SK-N-SH (cell line): ENCODE measurements around the gene ATP6V1C2. TPM values are rescaled to one million over a fixed set of nuclear protein-coding genes. Genes with fewer than 3 reads are reported as not detected.

ENCODE experiments used
- CTCF ChIA-PET: fragments of 300-600, 350-600 bp; formaldehyde crosslinking; extraction: SDS; loops from one replicate; lab custom pipeline; 2021; lab: Yijun Ruan, JAX
- POLR2A ChIA-PET: fragments of 350-600 bp; sonication (Branson Sonifier 250); formaldehyde crosslinking; extraction: SDS; loops from one replicate; lab custom pipeline; 2020; ENCODE audit warnings: antibody characterized with exemption, inconsistent platforms; lab: Yijun Ruan, JAX
- DNase-seq: peaks from one replicate; pipeline ENCODE4 v3.0.0; 2012
- H2AFZ ChIP-seq: fragments of 200-600 bp; sonication (generic); 2 replicates; pipeline ENCODE4 v1.8.1; 2016; ENCODE audit warnings: antibody characterized with exemption, mild to moderate bottlenecking, low read depth
- H3F3A ChIP-seq: fragments of 200-600 bp; sonication (generic); replicated peaks from 2 replicates; pipeline ENCODE3; 2016; ENCODE audit warnings: antibody characterized with exemption, mild to moderate bottlenecking; ENCODE audit not compliant: insufficient read depth
- H3K27ac ChIP-seq, 2 experiments: fragments of 200-500 bp in 1 of 2; fragments of 200-600 bp in 1 of 2; sonication (Bioruptor generic) in 1 of 2; sonication (generic), shearing (Covaris generic) in 1 of 2; 2 replicates each; pipeline versions ENCODE4 v1.5.1 to v1.6.1; 2014 to 2016; ENCODE audit warnings: low read depth in 2 of 2, inconsistent platforms in 1 of 2, low read length in 1 of 2, mild to moderate bottlenecking in 1 of 2, mixed read lengths in 1 of 2
- H3K27me3 ChIP-seq: fragments of 200-600 bp; sonication (generic), shearing (Covaris generic); 2 replicates; pipeline ENCODE4 v1.6.1; 2016; ENCODE audit warnings: mixed run types; ENCODE audit not compliant: insufficient read depth
- H3K36me3 ChIP-seq, 2 experiments: fragments of 200-500 bp in 1 of 2; fragments of 200-600 bp in 1 of 2; sonication (Bioruptor generic) in 1 of 2; sonication (generic) in 1 of 2; replicated peaks in 1 of 2; 2 replicates each; pipeline versions ENCODE3 to v1.5.1; 2014 to 2016; ENCODE audit warnings: low read length in 1 of 2, mild to moderate bottlenecking in 1 of 2; ENCODE audit not compliant: insufficient read depth in 2 of 2, control insufficient read depth in 1 of 2
- H3K4me1 ChIP-seq, 2 experiments: fragments of 200-500 bp in 1 of 2; fragments of 200-600 bp in 1 of 2; sonication (Bioruptor generic) in 1 of 2; sonication (generic), shearing (Covaris generic) in 1 of 2; 2 replicates each; pipeline versions ENCODE4 v1.5.1 to v1.6.1; 2014 to 2016; ENCODE audit warnings: low read depth in 1 of 2, low read length in 1 of 2, mixed run types in 1 of 2; ENCODE audit not compliant: insufficient read depth in 2 of 2, control insufficient read depth in 1 of 2
- H3K4me2 ChIP-seq: fragments of 200-600 bp; sonication (generic), shearing (Covaris generic); 2 replicates; pipeline ENCODE4 v1.6.1; 2017; ENCODE audit warnings: mixed run types
- H3K4me3 ChIP-seq, 2 experiments: fragments of 200-500 bp in 1 of 2; fragments of 200-600 bp in 1 of 2; sonication (Bioruptor generic) in 1 of 2; sonication (generic), shearing (Covaris generic) in 1 of 2; 2 replicates each; pipeline versions ENCODE4 v1.5.1 to v1.8.1; 2014 to 2016; ENCODE audit warnings: low read depth in 2 of 2, inconsistent platforms in 1 of 2, low read length in 1 of 2, mild to moderate bottlenecking in 1 of 2, mixed read lengths in 1 of 2, moderate library complexity in 1 of 2
- H3K79me2 ChIP-seq: fragments of 200-600 bp; sonication (generic); 2 replicates; pipeline ENCODE4 v1.8.1; 2017; ENCODE audit warnings: mild to moderate bottlenecking; ENCODE audit not compliant: insufficient read depth
- H3K9ac ChIP-seq: fragments of 200-600 bp; sonication (generic); 2 replicates; pipeline ENCODE4 v1.6.1; 2017; ENCODE audit warnings: mixed run types
- H3K9me2 ChIP-seq: fragments of 200-600 bp; sonication (generic); 2 replicates; pipeline ENCODE4 v1.6.1; 2017; ENCODE audit warnings: mixed run types
- H3K9me3 ChIP-seq: fragments of 200-600 bp; sonication (generic); 2 replicates; pipeline ENCODE4 v1.6.1; 2017; ENCODE audit warnings: mixed run types, mild to moderate bottlenecking, moderate library complexity
- H4K20me1 ChIP-seq: fragments of 200-600 bp; sonication (generic); 2 replicates; pipeline ENCODE4 v1.6.1; 2017; ENCODE audit warnings: mild to moderate bottlenecking, mixed run types; ENCODE audit not compliant: insufficient read depth
- CHD2 ChIP-seq: fragments of 150-350 bp; IDR thresholded peaks from 2 replicates; pipeline ENCODE4 v1.6.1; 2018; ENCODE audit warnings: low read length; ENCODE audit not compliant: partially characterized antibody
- ELF1 ChIP-seq: IDR thresholded peaks from 2 replicates; pipeline ENCODE4 v1.4.0; 2012
- EP300 ChIP-seq, 2 experiments: IDR thresholded peaks; 2 replicates each; pipeline versions ENCODE4 v1.4.0 to v1.6.1; 2012; ENCODE audit warnings: borderline replicate concordance in 1 of 2, low read depth in 1 of 2, low read length in 1 of 2
- EZH2phosphoT487 ChIP-seq: fragments of 200-600 bp; sonication (generic); IDR thresholded peaks from 2 replicates; pipeline ENCODE4 v1.6.1; 2017; ENCODE audit warnings: low read depth, mixed run types, mild to moderate bottlenecking, antibody characterized with exemption, moderate library complexity, borderline replicate concordance
- FOSL2 ChIP-seq: IDR thresholded peaks from 2 replicates; pipeline ENCODE4 v1.4.0; 2012; ENCODE audit warnings: low read depth, mild to moderate bottlenecking, moderate library complexity, borderline replicate concordance
- FOXJ3 ChIP-seq: sonication (generic); formaldehyde crosslinking; IDR thresholded peaks from 2 replicates; pipeline ENCODE4 v1.5.1; 2020; ENCODE audit warnings: mild to moderate bottlenecking, missing genetic modification reagents
- FOXM1 ChIP-seq: IDR thresholded peaks from 2 replicates; pipeline ENCODE4 v1.4.0; 2012; ENCODE audit warnings: low read depth, mild to moderate bottlenecking
- GABPA ChIP-seq: IDR thresholded peaks from 2 replicates; pipeline ENCODE4 v1.4.0; 2012; ENCODE audit warnings: low read depth, mild to moderate bottlenecking
- NFIC ChIP-seq: IDR thresholded peaks from 2 replicates; pipeline ENCODE4 v1.4.0; 2012; ENCODE audit warnings: borderline replicate concordance
- NRF1 ChIP-seq: IDR thresholded peaks from 2 replicates; pipeline ENCODE4 v1.6.1; 2012; ENCODE audit warnings: low read depth, mild to moderate bottlenecking, low read length
- RAD21 ChIP-seq: IDR thresholded peaks from 2 replicates; pipeline ENCODE4 v1.6.1; 2012; ENCODE audit warnings: mild to moderate bottlenecking, low read length
- RCOR1 ChIP-seq: fragments of 150-350 bp; IDR thresholded peaks from 2 replicates; pipeline ENCODE4 v1.6.1; 2017; ENCODE audit warnings: antibody characterized with exemption, low read length
- RFX5 ChIP-seq: IDR thresholded peaks from 2 replicates; pipeline ENCODE4 v1.6.1; 2012; ENCODE audit warnings: mild to moderate bottlenecking, improper control_type of control experiment, low read length
- RXRA ChIP-seq: IDR thresholded peaks from 2 replicates; pipeline ENCODE4 v1.4.0; 2012; ENCODE audit warnings: low read depth, mild to moderate bottlenecking, borderline replicate concordance
- SMC3 ChIP-seq: IDR thresholded peaks from 2 replicates; pipeline ENCODE4 v1.6.1; 2012; ENCODE audit warnings: low read depth, low read length, improper control_type of control experiment
- WGBS: methylation state at CpG from one replicate; pipeline ENCODE4 v1.1.6; 2017; ENCODE audit warnings: low lambda C conversion rate; 5-methylcytosine and 5-hydroxymethylcytosine counted together
- polyA plus RNA-seq, 3 experiments: library from polyadenylated mRNA; depleted of rRNA; stranded (reverse); fragments of >200 nt; gene quantifications; 2 replicates each; pipeline ENCODE4 v1.2.3, GENCODE V29; 2012
- TF ChIP-seq, protein P1 (sequence below): IDR thresholded peaks from 2 replicates; pipeline ENCODE4 v1.6.1; 2012; ENCODE audit warnings: mild to moderate bottlenecking, low read depth, low read length, moderate library complexity
- TF ChIP-seq, protein P2 (sequence below): fragments of 200-600 bp; sonication (generic); IDR thresholded peaks from 2 replicates; pipeline ENCODE4 v1.6.1; 2017; ENCODE audit warnings: antibody characterized with exemption, mild to moderate bottlenecking, moderate library complexity
- TF ChIP-seq, protein P3 (sequence below): IDR thresholded peaks from 2 replicates; pipeline ENCODE4; 2012

The ATP6V1C2 gene
- polyA plus RNA-seq, 1 of the 3 experiments (the other 2 are of a cell fraction), result 0.12 TPM

DNA sequence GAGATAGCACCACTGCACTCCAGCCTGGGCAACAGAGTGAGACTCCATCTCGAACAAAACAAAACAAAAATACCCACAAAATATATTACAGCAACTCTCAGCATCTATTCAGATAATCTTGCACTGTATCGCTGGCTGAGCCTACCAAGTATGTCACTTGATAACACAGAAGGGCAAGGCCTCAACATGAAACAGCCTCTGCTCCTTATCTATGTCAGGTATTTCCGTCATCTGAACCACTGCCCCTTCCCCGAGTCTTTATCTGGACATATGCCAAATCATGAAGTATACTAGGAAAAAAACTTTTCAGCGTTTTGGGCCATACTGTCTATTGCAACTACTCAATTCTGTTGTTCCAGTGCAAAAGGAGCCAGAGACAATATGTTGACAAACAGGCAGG, 73.4 kb downstream of the ATP6V1C2 start:
- no peak for DNase-seq
- TF ChIP-seq NRF1 (no peak), ELF1 (no peak), NFIC (no peak), RCOR1 (no peak), SMC3 (no peak), EZH2phosphoT487 (no peak), FOXM1 (no peak), RAD21 (no peak), CHD2 (no peak), FOSL2 (no peak), RFX5 (no peak), FOXJ3 (CRISPR knock-in tag) (no peak), GABPA (no peak), EP300 (IDR thresholded peaks at IDR 0.05; ENCODE audit: borderline replicate concordance in 1 of 2, low read depth in 1 of 2, low read length in 1 of 2) (no peak), RXRA (no peak)
- TF ChIP-seq, protein P1, sequence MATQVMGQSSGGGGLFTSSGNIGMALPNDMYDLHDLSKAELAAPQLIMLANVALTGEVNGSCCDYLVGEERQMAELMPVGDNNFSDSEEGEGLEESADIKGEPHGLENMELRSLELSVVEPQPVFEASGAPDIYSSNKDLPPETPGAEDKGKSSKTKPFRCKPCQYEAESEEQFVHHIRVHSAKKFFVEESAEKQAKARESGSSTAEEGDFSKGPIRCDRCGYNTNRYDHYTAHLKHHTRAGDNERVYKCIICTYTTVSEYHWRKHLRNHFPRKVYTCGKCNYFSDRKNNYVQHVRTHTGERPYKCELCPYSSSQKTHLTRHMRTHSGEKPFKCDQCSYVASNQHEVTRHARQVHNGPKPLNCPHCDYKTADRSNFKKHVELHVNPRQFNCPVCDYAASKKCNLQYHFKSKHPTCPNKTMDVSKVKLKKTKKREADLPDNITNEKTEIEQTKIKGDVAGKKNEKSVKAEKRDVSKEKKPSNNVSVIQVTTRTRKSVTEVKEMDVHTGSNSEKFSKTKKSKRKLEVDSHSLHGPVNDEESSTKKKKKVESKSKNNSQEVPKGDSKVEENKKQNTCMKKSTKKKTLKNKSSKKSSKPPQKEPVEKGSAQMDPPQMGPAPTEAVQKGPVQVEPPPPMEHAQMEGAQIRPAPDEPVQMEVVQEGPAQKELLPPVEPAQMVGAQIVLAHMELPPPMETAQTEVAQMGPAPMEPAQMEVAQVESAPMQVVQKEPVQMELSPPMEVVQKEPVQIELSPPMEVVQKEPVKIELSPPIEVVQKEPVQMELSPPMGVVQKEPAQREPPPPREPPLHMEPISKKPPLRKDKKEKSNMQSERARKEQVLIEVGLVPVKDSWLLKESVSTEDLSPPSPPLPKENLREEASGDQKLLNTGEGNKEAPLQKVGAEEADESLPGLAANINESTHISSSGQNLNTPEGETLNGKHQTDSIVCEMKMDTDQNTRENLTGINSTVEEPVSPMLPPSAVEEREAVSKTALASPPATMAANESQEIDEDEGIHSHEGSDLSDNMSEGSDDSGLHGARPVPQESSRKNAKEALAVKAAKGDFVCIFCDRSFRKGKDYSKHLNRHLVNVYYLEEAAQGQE, result no peak
- TF ChIP-seq, protein P2, sequence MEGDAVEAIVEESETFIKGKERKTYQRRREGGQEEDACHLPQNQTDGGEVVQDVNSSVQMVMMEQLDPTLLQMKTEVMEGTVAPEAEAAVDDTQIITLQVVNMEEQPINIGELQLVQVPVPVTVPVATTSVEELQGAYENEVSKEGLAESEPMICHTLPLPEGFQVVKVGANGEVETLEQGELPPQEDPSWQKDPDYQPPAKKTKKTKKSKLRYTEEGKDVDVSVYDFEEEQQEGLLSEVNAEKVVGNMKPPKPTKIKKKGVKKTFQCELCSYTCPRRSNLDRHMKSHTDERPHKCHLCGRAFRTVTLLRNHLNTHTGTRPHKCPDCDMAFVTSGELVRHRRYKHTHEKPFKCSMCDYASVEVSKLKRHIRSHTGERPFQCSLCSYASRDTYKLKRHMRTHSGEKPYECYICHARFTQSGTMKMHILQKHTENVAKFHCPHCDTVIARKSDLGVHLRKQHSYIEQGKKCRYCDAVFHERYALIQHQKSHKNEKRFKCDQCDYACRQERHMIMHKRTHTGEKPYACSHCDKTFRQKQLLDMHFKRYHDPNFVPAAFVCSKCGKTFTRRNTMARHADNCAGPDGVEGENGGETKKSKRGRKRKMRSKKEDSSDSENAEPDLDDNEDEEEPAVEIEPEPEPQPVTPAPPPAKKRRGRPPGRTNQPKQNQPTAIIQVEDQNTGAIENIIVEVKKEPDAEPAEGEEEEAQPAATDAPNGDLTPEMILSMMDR, result no peak
- TF ChIP-seq, protein P3, sequence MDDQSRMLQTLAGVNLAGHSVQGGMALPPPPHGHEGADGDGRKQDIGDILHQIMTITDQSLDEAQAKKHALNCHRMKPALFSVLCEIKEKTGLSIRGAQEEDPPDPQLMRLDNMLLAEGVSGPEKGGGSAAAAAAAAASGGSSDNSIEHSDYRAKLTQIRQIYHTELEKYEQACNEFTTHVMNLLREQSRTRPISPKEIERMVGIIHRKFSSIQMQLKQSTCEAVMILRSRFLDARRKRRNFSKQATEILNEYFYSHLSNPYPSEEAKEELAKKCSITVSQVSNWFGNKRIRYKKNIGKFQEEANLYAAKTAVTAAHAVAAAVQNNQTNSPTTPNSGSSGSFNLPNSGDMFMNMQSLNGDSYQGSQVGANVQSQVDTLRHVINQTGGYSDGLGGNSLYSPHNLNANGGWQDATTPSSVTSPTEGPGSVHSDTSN, result no peak
- H3K9ac ChIP-seq, result no peak overlapping the region
- H3K27ac ChIP-seq, result no peak overlapping the region
- H2AFZ ChIP-seq, result no peak overlapping the region
- ChIA-PET CTCF (interaction anchor here (0.8 kb wide), 1 partner anchor 9 kb away, joined by 3 read pairs; no protein-coding TSS in a partner anchor), POLR2A (no interaction called here)
- H3K4me1 ChIP-seq, result no peaks in the 10 kb centered on the region
- peaks cover 54% of the 10 kb centered on the region for H3K79me2 ChIP-seq
- H3K36me3 ChIP-seq, result peaks cover 67 to 70% of the 10 kb centered on the region in 2 experiments
- H3K27me3 ChIP-seq, result no peaks in the 10 kb centered on the region
- H3K4me2 ChIP-seq, result no peak overlapping the region
- H3K4me3 ChIP-seq, result no peak overlapping the region
- no peaks in the 10 kb centered on the region for H3K9me2 ChIP-seq
- no peaks in the 10 kb centered on the region for H3K9me3 ChIP-seq
- 80% methylated on average over 5 of the region's 5 CpGs for WGBS
- no peaks in the 10 kb centered on the region for H3F3A ChIP-seq
- H4K20me1 ChIP-seq, result peaks cover 22% of the 10 kb centered on the region
